22Rv1 (cell line): Measurements from ENCODE around the gene RAB30.

Source experiments
- ZFX ChIP-seq: fragments of 450-650 bp; IDR thresholded peaks from 2 replicates; pipeline ENCODE4 v1.6.1; 2017; ENCODE audit warnings: antibody characterized with exemption, borderline replicate concordance
- TF ChIP-seq, protein P1 (sequence below): fragments of 450-650 bp; IDR thresholded peaks from 2 replicates; pipeline ENCODE4 v1.5.1; 2017; ENCODE audit warnings: mild to moderate bottlenecking

GRCh38 chr11:82998697-82999096 is 73.0 kb downstream of the RAB30 start:
- TF ChIP-seq, protein P1, sequence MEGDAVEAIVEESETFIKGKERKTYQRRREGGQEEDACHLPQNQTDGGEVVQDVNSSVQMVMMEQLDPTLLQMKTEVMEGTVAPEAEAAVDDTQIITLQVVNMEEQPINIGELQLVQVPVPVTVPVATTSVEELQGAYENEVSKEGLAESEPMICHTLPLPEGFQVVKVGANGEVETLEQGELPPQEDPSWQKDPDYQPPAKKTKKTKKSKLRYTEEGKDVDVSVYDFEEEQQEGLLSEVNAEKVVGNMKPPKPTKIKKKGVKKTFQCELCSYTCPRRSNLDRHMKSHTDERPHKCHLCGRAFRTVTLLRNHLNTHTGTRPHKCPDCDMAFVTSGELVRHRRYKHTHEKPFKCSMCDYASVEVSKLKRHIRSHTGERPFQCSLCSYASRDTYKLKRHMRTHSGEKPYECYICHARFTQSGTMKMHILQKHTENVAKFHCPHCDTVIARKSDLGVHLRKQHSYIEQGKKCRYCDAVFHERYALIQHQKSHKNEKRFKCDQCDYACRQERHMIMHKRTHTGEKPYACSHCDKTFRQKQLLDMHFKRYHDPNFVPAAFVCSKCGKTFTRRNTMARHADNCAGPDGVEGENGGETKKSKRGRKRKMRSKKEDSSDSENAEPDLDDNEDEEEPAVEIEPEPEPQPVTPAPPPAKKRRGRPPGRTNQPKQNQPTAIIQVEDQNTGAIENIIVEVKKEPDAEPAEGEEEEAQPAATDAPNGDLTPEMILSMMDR = no peak
- no peak for TF ChIP-seq ZFX
